ENCODE data around the gene ELL3. TPM values are rescaled to one million over a fixed set of nuclear protein-coding genes. Genes with fewer than 3 reads are reported as not detected.

Gene ELL3
- total RNA-seq, 3 donors from 2014 or later, result 5.2 to 14.5 (median 9.0) TPM

- H3K27me3 ChIP-seq, result no peaks in the 10 kb centered on the region
- TF ChIP-seq, protein P1, sequence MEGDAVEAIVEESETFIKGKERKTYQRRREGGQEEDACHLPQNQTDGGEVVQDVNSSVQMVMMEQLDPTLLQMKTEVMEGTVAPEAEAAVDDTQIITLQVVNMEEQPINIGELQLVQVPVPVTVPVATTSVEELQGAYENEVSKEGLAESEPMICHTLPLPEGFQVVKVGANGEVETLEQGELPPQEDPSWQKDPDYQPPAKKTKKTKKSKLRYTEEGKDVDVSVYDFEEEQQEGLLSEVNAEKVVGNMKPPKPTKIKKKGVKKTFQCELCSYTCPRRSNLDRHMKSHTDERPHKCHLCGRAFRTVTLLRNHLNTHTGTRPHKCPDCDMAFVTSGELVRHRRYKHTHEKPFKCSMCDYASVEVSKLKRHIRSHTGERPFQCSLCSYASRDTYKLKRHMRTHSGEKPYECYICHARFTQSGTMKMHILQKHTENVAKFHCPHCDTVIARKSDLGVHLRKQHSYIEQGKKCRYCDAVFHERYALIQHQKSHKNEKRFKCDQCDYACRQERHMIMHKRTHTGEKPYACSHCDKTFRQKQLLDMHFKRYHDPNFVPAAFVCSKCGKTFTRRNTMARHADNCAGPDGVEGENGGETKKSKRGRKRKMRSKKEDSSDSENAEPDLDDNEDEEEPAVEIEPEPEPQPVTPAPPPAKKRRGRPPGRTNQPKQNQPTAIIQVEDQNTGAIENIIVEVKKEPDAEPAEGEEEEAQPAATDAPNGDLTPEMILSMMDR (IDR thresholded peaks at IDR 0.05), result no peak
- TF ChIP-seq POLR2A (IDR thresholded peaks at IDR 0.05) (no peak), POLR2AphosphoS5 (IDR thresholded peaks at IDR 0.05) (no peak)
- H3K27ac ChIP-seq, result no peak overlapping the region
- no peaks in the 10 kb centered on the region for H3K4me1 ChIP-seq
- intact Hi-C loops (cut with DNase I; ENCODE audit: low total_unique reads), result no loop called here
- H3K9me3 ChIP-seq, result no peaks in the 10 kb centered on the region
- no peak overlapping the region for H3K4me3 ChIP-seq
- DNase-seq (ENCODE audit: low spot score in 2 of 2), result no peak
- no peaks in the 10 kb centered on the region for H3K36me3 ChIP-seq
These were observed 53.6 kb downstream of the ELL3 start for GRCh38 chr15:43723151-43723550.

Other genes with a start within 250 kb of the ELL3 start
- 10 to 100 TPM; 11.4 to 75.4 (median 33.2) TPM for gene PPIP5K1, start 186.8 kb downstream of the ELL3 start, total RNA-seq
- 1 to 10 TPM in 2 of 3 donors, not detected in 1; 2.6 to 5.7 TPM for gene CKMT1B, start 182.9 kb downstream of the ELL3 start, total RNA-seq
- 1 to 10 TPM in 2 of 3 donors, under 1 TPM in 1; 0.64 to 2.0 (median 1.3) TPM for gene STRC, start 158.2 kb downstream of the ELL3 start, total RNA-seq
- gene CATSPER2, start 128.1 kb downstream of the ELL3 start, total RNA-seq, result 10 to 100 TPM in 1 of 3 donors, 1 to 10 TPM in 2; 1.8 to 10.2 (median 6.6) TPM
- 1 to 10 TPM in 1 of 3 donors, under 1 TPM in 1, not detected in 1; 0.66 to 2.0 TPM for gene CKMT1A, start 83.1 kb downstream of the ELL3 start, total RNA-seq
- 100 to 1,000 TPM; 107 to 125 (median 109) TPM for gene PDIA3, start 30.5 kb downstream of the ELL3 start, total RNA-seq
- 100 to 1,000 TPM; 653 to 916 (median 695) TPM for gene SERF2, start 15.4 kb upstream of the ELL3 start, total RNA-seq
- under 1 TPM in 1 of 3 donors, not detected in 2; 0.16 TPM for gene SERINC4, start 23.3 kb upstream of the ELL3 start, total RNA-seq
- gene HYPK, start 23.6 kb upstream of the ELL3 start, total RNA-seq, result 10 to 100 TPM in 2 of 3 donors, 1 to 10 TPM in 1; 9.5 to 17.7 (median 11.2) TPM
- 10 to 100 TPM; 14.4 to 26.3 (median 15.7) TPM for gene MFAP1, start 47.7 kb upstream of the ELL3 start, total RNA-seq
- 1 to 10 TPM; 4.2 to 4.6 (median 4.5) TPM for gene WDR76, start 50.0 kb upstream of the ELL3 start, total RNA-seq